GM12892 (cell line): ENCODE measurements around the gene VCX2.

Source experiments
- POLR2A ChIP-seq: IDR thresholded peaks from 2 replicates; pipeline ENCODE4 v1.6.1; 2011; ENCODE audit warnings: low read depth, low read length, control low read depth
- POLR2AphosphoS5 ChIP-seq: IDR thresholded peaks from 2 replicates; pipeline ENCODE4 v1.6.1; 2011; ENCODE audit warnings: low read depth, low read length, control low read depth
- TAF1 ChIP-seq: IDR thresholded peaks from 2 replicates; pipeline ENCODE4 v1.6.1; 2011; ENCODE audit warnings: low read depth, mild to moderate bottlenecking, control low read depth, low read length, borderline replicate concordance

- TF ChIP-seq POLR2A, result no peak
- no peak for TF ChIP-seq POLR2AphosphoS5
- no peak for TF ChIP-seq TAF1
Measured at GRCh38 chrX:8139716-8140115, 31.4 kb downstream of the VCX2 start.
